ENCODE results near the gene EMILIN2.

- TF ChIP-seq POLR2A (IDR thresholded peaks at IDR 0.05; ENCODE audit: low read length) (no peak), GATA1 (IDR thresholded peaks at IDR 0.05; ENCODE audit: low read depth, low read length) (no peak)
Measured at GRCh38 chr18:2964361-2965010, 117.7 kb downstream of the EMILIN2 start.
